ENCODE measurements around the gene PRSS33. TPM values are rescaled to one million over a fixed set of nuclear protein-coding genes. Genes with fewer than 3 reads are reported as not detected.
A peak's percentile ranks its signal among the peaks of the same experiment; 100 is the strongest.

The PRSS33 gene
- total and polyA plus RNA-seq, 9 of the 15 experiments (the other 6 are each of a cell fraction or from before 2014, with no cell fraction given) = not detected

- Histone ChIP-seq H3K4me3 (no peak overlapping the region), H3K4me1 (replicated peaks in 1 of 2; ENCODE audit: control insufficient read depth in 2 of 2, insufficient read depth in 2 of 2, low read length in 2 of 2) (peaks cover 17 to 45% of the 10 kb centered on the region in 2 experiments; a peak in 4 of 5 replicates), H4K20me1 (replicated peaks; ENCODE audit: control insufficient read depth, insufficient read depth, low read length) (no peaks in the 10 kb centered on the region), H3K79me2 (ENCODE audit: control insufficient read depth, insufficient read depth, low read length) (peaks cover 23% of the 10 kb centered on the region), H3K27me3 (ENCODE audit: control insufficient read depth in 2 of 2, insufficient read depth in 2 of 2, low read length in 2 of 2) (peaks cover 4 to 16% of the 10 kb centered on the region in 2 experiments; a peak in 2 of 5 replicates), H3K27ac (ENCODE audit: extremely low read depth, low read depth, low read length) (no peak overlapping the region), H2AFZ (ENCODE audit: low read depth, low read length) (no peak overlapping the region), H3K36me3 (ENCODE audit: control insufficient read depth, insufficient read depth, low read length) (peaks cover 7% of the 10 kb centered on the region; the same call in 2 of the 3 replicates), H3K4me2 (ENCODE audit: insufficient read depth, low read length) (no peak overlapping the region), H3K9me1 (ENCODE audit: control insufficient read depth, insufficient read depth, low read length) (no peaks in the 10 kb centered on the region), H3K9me3 (replicated peaks; ENCODE audit: control insufficient read depth, insufficient read depth, low read depth, low read length) (no peaks in the 10 kb centered on the region), H3K9ac (ENCODE audit: insufficient read depth in 1 of 2, low read depth in 2 of 2, low read length in 2 of 2) (peak overlapping the region in 1 of 2 experiments; percentile 56; a peak in 2 of 4 replicates)
- ChIA-PET CTCF (ENCODE audit: low intra/inter-chr PET ratio) (no interaction called here), POLR2A (no interaction called here)
- ATAC-seq (no peak), FAIRE-seq (no peak), DNase-seq (ENCODE audit: extremely low read depth in 1 of 4, low spot score in 3 of 4) (no peak)
- BruUV-seq (replicated peaks) = no TSS peak
- in situ Hi-C loops (cut with MboI) = no loop called here
- WGBS (ENCODE audit: insufficient coverage, low coverage, missing lambda C conversion rate) = 41% methylated on average over 7 of the region's 7 CpGs
- intact Hi-C loops (cut with micrococcal nuclease) = no loop called here
- no peak for TF ChIP-seq CHD7 (IDR thresholded peaks at IDR 0.05; ENCODE audit: low read depth, low read length)
- no peak for TF ChIP-seq ZNF699 (CRISPR knock-in tag; IDR thresholded peaks at IDR 0.05; ENCODE audit: insufficient replicate concordance)
- no peak for TF ChIP-seq ARNT (IDR thresholded peaks at IDR 0.05)
- no peak for TF ChIP-seq MITF (IDR thresholded peaks at IDR 0.05)
- no peak for TF ChIP-seq PPARD (CRISPR knock-in tag; IDR thresholded peaks at IDR 0.05)
- TF ChIP-seq ZNF589 (CRISPR knock-in tag; IDR thresholded peaks at IDR 0.05; ENCODE audit: low read depth) = no peak
- TF ChIP-seq HOXB6 (CRISPR knock-in tag; IDR thresholded peaks at IDR 0.05; ENCODE audit: borderline replicate concordance) = no peak
- no peak for TF ChIP-seq CAMTA2 (CRISPR knock-in tag; conservative IDR thresholded peaks at IDR 0.05)
- no peak for TF ChIP-seq SOX6 (IDR thresholded peaks at IDR 0.05)
These were observed 26.4 kb upstream of the PRSS33 start for GRCh38 chr16:2813771-2814221.

Data from K562 (cell line).